CD14-positive monocyte (primary cell): ENCODE results near the gene CCDC85A. TPM values are rescaled to one million over a fixed set of nuclear protein-coding genes. Genes with fewer than 3 reads are reported as not detected.

Experiments used
- DNase-seq, 3 donors: peaks; one replicate each; pipeline ENCODE4 v3.0.0-alpha.2; 2011 to 2022
- H2AFZ ChIP-seq: 2 replicates; pipeline ENCODE4 v1.6.0; 2012; ENCODE audit warnings: mild to moderate bottlenecking, low read depth, low read length, inconsistent platforms; ENCODE audit not compliant: insufficient read depth, poor library complexity, severe bottlenecking
- H3K27ac ChIP-seq, 2 donors: 1 replicate in 1 of 2; 2 replicates in 1 of 2; pipeline ENCODE4 v1.5.1; 2012 to 2013; ENCODE audit warnings: low read length in 2 of 2, control low read depth in 1 of 2, inconsistent platforms in 1 of 2, low read depth in 1 of 2, mild to moderate bottlenecking in 1 of 2
- H3K27me3 ChIP-seq, 2 donors: one replicate each; pipeline versions ENCODE4 v1.6.0 to v1.6.1; 2011 to 2013; ENCODE audit warnings: low read length in 2 of 2; ENCODE audit not compliant: control insufficient read depth in 2 of 2, insufficient read depth in 2 of 2
- H3K36me3 ChIP-seq, 2 donors: replicated peaks in 1 of 2; 1 replicate in 1 of 2; 2 replicates in 1 of 2; pipeline versions ENCODE4 v1.5.1 to v1.6.1; 2012 to 2013; ENCODE audit warnings: low read length in 2 of 2, control low read depth in 1 of 2, inconsistent platforms in 1 of 2, mild to moderate bottlenecking in 1 of 2; ENCODE audit not compliant: insufficient read depth in 2 of 2, control insufficient read depth in 1 of 2
- H3K4me1 ChIP-seq, 2 donors: 1 replicate in 1 of 2; 2 replicates in 1 of 2; pipeline versions ENCODE4 v1.5.1 to v1.6.1; 2012 to 2013; ENCODE audit warnings: low read length in 2 of 2, control low read depth in 1 of 2, inconsistent platforms in 1 of 2, mild to moderate bottlenecking in 1 of 2, moderate library complexity in 1 of 2; ENCODE audit not compliant: insufficient read depth in 2 of 2, control insufficient read depth in 1 of 2
- H3K4me2 ChIP-seq: replicated peaks from 2 replicates; pipeline ENCODE3; 2012; ENCODE audit warnings: low read length, moderate library complexity, mild to moderate bottlenecking; ENCODE audit not compliant: poor library complexity, severe bottlenecking; ENCODE audit errors: extremely low read depth
- H3K4me3 ChIP-seq, 3 experiments: fragments of 200-600 bp in 1 of 3; sonication (generic) in 1 of 3; replicated peaks in 1 of 3; 1 replicate in 2 of 3; 2 replicates in 1 of 3; pipeline ENCODE4 v1.5.1; 2011 to 2013; ENCODE audit warnings: low read length in 3 of 3, mild to moderate bottlenecking in 3 of 3, control low read depth in 2 of 3, low read depth in 2 of 3, inconsistent platforms in 1 of 3, moderate library complexity in 1 of 3
- H3K79me2 ChIP-seq: 2 replicates; pipeline ENCODE4 v1.6.0; 2012; ENCODE audit warnings: mild to moderate bottlenecking, control low read depth, inconsistent platforms, low read length, moderate library complexity; ENCODE audit not compliant: insufficient read depth
- H3K9ac ChIP-seq: 2 replicates; pipeline ENCODE4 v1.6.0; 2017; ENCODE audit warnings: low read length, mild to moderate bottlenecking; ENCODE audit not compliant: insufficient read depth, poor library complexity, severe bottlenecking
- H3K9me3 ChIP-seq, 2 donors: replicated peaks in 1 of 2; 1 replicate in 1 of 2; 2 replicates in 1 of 2; pipeline versions ENCODE4 v1.5.1 to v1.6.1; 2012 to 2013; ENCODE audit warnings: low read length in 2 of 2, control low read depth in 1 of 2; ENCODE audit not compliant: control insufficient read depth in 1 of 2, insufficient read depth in 1 of 2
- H4K20me1 ChIP-seq: 2 replicates; pipeline ENCODE4 v1.6.0; 2012; ENCODE audit warnings: mild to moderate bottlenecking, low read length, control low read depth, moderate library complexity; ENCODE audit not compliant: insufficient read depth
- H3K27ac Mint-ChIP-seq, 7 donors: one replicate each; pipeline ENCODE4 v1.8.0; 2020; ENCODE audit warnings: mild to moderate bottlenecking in 7 of 7, mixed read lengths in 7 of 7, moderate library complexity in 6 of 7, inconsistent platforms in 2 of 7
- H3K27me3 Mint-ChIP-seq, 3 donors: one replicate each; pipeline ENCODE4 v1.8.0; 2021 to 2022; ENCODE audit warnings: low read depth in 3 of 3, mild to moderate bottlenecking in 3 of 3, mixed read lengths in 3 of 3, moderate library complexity in 3 of 3, inconsistent platforms in 1 of 3
- H3K36me3 Mint-ChIP-seq, 2 donors: one replicate each; pipeline ENCODE4 v1.8.0; 2020; ENCODE audit warnings: mixed read lengths in 2 of 2, inconsistent platforms in 1 of 2, mild to moderate bottlenecking in 1 of 2
- H3K4me1 Mint-ChIP-seq: one replicate; pipeline ENCODE4 v1.8.0; 2020; ENCODE audit warnings: mild to moderate bottlenecking, mixed read lengths
- H3K4me3 Mint-ChIP-seq, 2 donors: one replicate each; pipeline ENCODE4 v1.8.0; 2020; ENCODE audit warnings: mild to moderate bottlenecking in 2 of 2, mixed read lengths in 2 of 2, moderate library complexity in 1 of 2
- H3K9me3 Mint-ChIP-seq, 7 donors: one replicate each; pipeline ENCODE4 v1.8.0; 2020 to 2022; ENCODE audit warnings: mixed read lengths in 7 of 7, mild to moderate bottlenecking in 6 of 7, moderate library complexity in 6 of 7, inconsistent platforms in 2 of 7
- CTCF ChIP-seq: fragments of 200-600 bp; IDR thresholded peaks from one replicate; pipeline ENCODE4 v1.8.0; 2022; ENCODE audit warnings: antibody characterized with exemption, mild to moderate bottlenecking
- WGBS: methylation state at CpG from one replicate; pipeline ENCODE4 v1.1.5; 2013; ENCODE audit warnings: missing lambda C conversion rate; ENCODE audit not compliant: insufficient coverage; 5-methylcytosine and 5-hydroxymethylcytosine counted together
- intact Hi-C, 2 donors: fragments of 100-400 bp; cut with micrococcal nuclease; formaldehyde crosslinking; loops; one replicate each; pipeline versions ENCODE4 v1.15.0 to v1.15.1; 2023
- polyA plus RNA-seq, 3 donors: library from polyadenylated mRNA; depleted of rRNA in 1 of 3; unstranded in 2 of 3; stranded (reverse) in 1 of 3; fragments of 300-500 nt in 2 of 3; fragments of >200 nt in 1 of 3; fragmentation: Illumina TruSeq in 2 of 3; gene quantifications; 1 replicate in 2 of 3; 2 replicates in 1 of 3; pipeline ENCODE4 v1.2.3, GENCODE V29; 2012 to 2021

Gene CCDC85A
- polyA plus RNA-seq, 3 donors, result not detected

- no peaks in the 10 kb centered on the region for H4K20me1 ChIP-seq
- Mint-ChIP-seq H3K4me1 (peaks cover 12% of the 10 kb centered on the region), H3K9me3 (peaks cover 0 to 6% (median 2%) of the 10 kb centered on the region in 7 donors), H3K27me3 (peaks cover 42 to 73% (median 51%) of the 10 kb centered on the region in 3 donors), H3K27ac (no peak overlapping the region), H3K36me3 (no peaks in the 10 kb centered on the region), H3K4me3 (peak overlapping the region; percentile 32 to 89)
- peak overlapping the region; percentile 73 for H2AFZ ChIP-seq
- H3K79me2 ChIP-seq, result no peaks in the 10 kb centered on the region
- peaks cover 51 to 52% of the 10 kb centered on the region in 2 donors for H3K27me3 ChIP-seq
- peak overlapping the region in 1 of 3 experiments; percentile 70 for H3K4me3 ChIP-seq
- H3K4me2 ChIP-seq, result peak overlapping the region; percentile 81
- no peak for DNase-seq
- H3K9ac ChIP-seq, result no peak overlapping the region
- peaks cover 7 to 19% of the 10 kb centered on the region in 2 donors for H3K4me1 ChIP-seq
- WGBS, result under 1% methylated on average over 52 of the region's 64 CpGs
- TF ChIP-seq CTCF, result no peak
- H3K27ac ChIP-seq, result no peak overlapping the region
- intact Hi-C loops, result loop anchor here in 1 of 2 donors (2.0 kb wide), 1 partner anchor 1332 kb away; no protein-coding TSS in a partner anchor
- H3K9me3 ChIP-seq, result peaks cover 0 to 3% of the 10 kb centered on the region in 2 donors
- H3K36me3 ChIP-seq, result no peaks in the 10 kb centered on the region
Measured at GRCh38 chr2:56184500-56185011, 766 bp downstream of the CCDC85A start.

- H3K9me3 ChIP-seq, result peaks cover 0 to 3% of the 10 kb centered on the region in 2 donors
- H3K36me3 Mint-ChIP-seq, result no peaks in the 10 kb centered on the region
- peaks cover 0 to 6% (median 2%) of the 10 kb centered on the region in 7 donors for H3K9me3 Mint-ChIP-seq
- no peaks in the 10 kb centered on the region for H3K36me3 ChIP-seq
- no peak overlapping the region for H3K9ac ChIP-seq
- no peak for DNase-seq
- WGBS, result 0% methylated on average over 9 of the region's 24 CpGs
- H3K27ac ChIP-seq, result no peak overlapping the region
- H3K4me1 Mint-ChIP-seq, result peaks cover 12% of the 10 kb centered on the region
- H3K27me3 Mint-ChIP-seq, result peaks cover 43 to 74% (median 49%) of the 10 kb centered on the region in 3 donors
- H3K27ac Mint-ChIP-seq, result no peak overlapping the region
- intact Hi-C loops, result loop anchor here in 1 of 2 donors (2.0 kb wide), 1 partner anchor 1332 kb away; no protein-coding TSS in a partner anchor
- peaks cover 7 to 19% of the 10 kb centered on the region in 2 donors for H3K4me1 ChIP-seq
- H3K4me3 ChIP-seq, result peak overlapping the region in 1 of 3 experiments; percentile 70
- TF ChIP-seq CTCF, result no peak
- H3K79me2 ChIP-seq, result no peaks in the 10 kb centered on the region
- peak overlapping the region; percentile 81 for H3K4me2 ChIP-seq
- peaks cover 51 to 52% of the 10 kb centered on the region in 2 donors for H3K27me3 ChIP-seq
- H4K20me1 ChIP-seq, result no peaks in the 10 kb centered on the region
- peak overlapping the region; percentile 68 to 89 for H3K4me3 Mint-ChIP-seq
- peak overlapping the region; percentile 73 for H2AFZ ChIP-seq
Measured at GRCh38 chr2:56185101-56185581, 1.4 kb downstream of the CCDC85A start.
